GM18873 (cell line): ENCODE data around the gene RNF220.

Experiments used
- ATAC-seq: cut with Tn5 transposase; IDR thresholded peaks from one replicate; pipeline ENCODE4 v1.9.1; 2021; ENCODE audit warnings: mild to moderate bottlenecking, moderate library complexity, moderate number of reproducible peaks; ENCODE audit not compliant: unreplicated experiment, low FRiP score

The RNF220 gene

GRCh38 chr1:44645476-44646244 is 240.6 kb downstream of the RNF220 start:
- ATAC-seq: no peak

GRCh38 chr1:44646261-44647110 is 241.4 kb downstream of the RNF220 start:
- no peak for ATAC-seq

- no peak for ATAC-seq
Measured at GRCh38 chr1:44647896-44648295, 242.8 kb downstream of the RNF220 start.

GRCh38 chr1:44648529-44649250 is 243.6 kb downstream of the RNF220 start:
- ATAC-seq: no peak

GRCh38 chr1:44649788-44650158 is 244.7 kb downstream of the RNF220 start:
- ATAC-seq: no peak

GRCh38 chr1:44650159-44650831 is 245.2 kb downstream of the RNF220 start:
- no peak for ATAC-seq

GRCh38 chr1:44651069-44651468 is 246.0 kb downstream of the RNF220 start:
- no peak for ATAC-seq

- no peak for ATAC-seq
Measured at GRCh38 chr1:44652445-44653106, 247.5 kb downstream of the RNF220 start.

- no peak for ATAC-seq
Measured at GRCh38 chr1:44653107-44653964, 248.3 kb downstream of the RNF220 start.

- no peak for ATAC-seq
Measured at GRCh38 chr1:44654621-44655187, 249.6 kb downstream of the RNF220 start.

- ATAC-seq: no peak
Measured at GRCh38 chr1:44655609-44656008, 250.6 kb downstream of the RNF220 start.

- no peak for ATAC-seq
Measured at GRCh38 chr1:44659566-44659965, 254.5 kb downstream of the RNF220 start.

GRCh38 chr1:44660176-44660575 is 255.1 kb downstream of the RNF220 start:
- no peak for ATAC-seq

GRCh38 chr1:44661781-44662682 is 257.0 kb downstream of the RNF220 start:
- no peak for ATAC-seq

GRCh38 chr1:44662683-44663030 is 257.6 kb downstream of the RNF220 start:
- no peak for ATAC-seq

GRCh38 chr1:44663417-44663816 is 258.4 kb downstream of the RNF220 start:
- ATAC-seq: no peak

- no peak for ATAC-seq
Measured at GRCh38 chr1:44664730-44665370, 259.8 kb downstream of the RNF220 start.
